Measurements from ENCODE around the gene CACNA1G. TPM values are rescaled to one million over a fixed set of nuclear protein-coding genes. Genes with fewer than 3 reads are reported as not detected.

Gene CACNA1G
- total RNA-seq, 4 donors from 2014 or later: 0.15 to 0.94 (median 0.16) TPM; not detected in 1

- Histone ChIP-seq H3K27me3 (no peaks in the 10 kb centered on the region), H3K9me3 (no peaks in the 10 kb centered on the region), H3K36me3 (no peaks in the 10 kb centered on the region), H3K4me1 (peaks cover 3 to 22% (median 18%) of the 10 kb centered on the region in 3 donors), H3K27ac (no peak overlapping the region), H3K4me3 (no peak overlapping the region)
- ATAC-seq: no peak
- WGBS, 2 donors (ENCODE audit: low coverage in 1 of 2): 0 to 23% methylated on average over 4 of the region's 18 CpGs
- TF ChIP-seq CTCF (IDR thresholded peaks at IDR 0.05) (no peak), EP300 (IDR thresholded peaks at IDR 0.05) (no peak), POLR2AphosphoS5 (IDR thresholded peaks at IDR 0.05) (no peak)
Measured at GRCh38 chr17:50588391-50589049, 28.0 kb downstream of the CACNA1G start.

- Histone ChIP-seq H3K27me3 (no peaks in the 10 kb centered on the region), H3K4me1 (peaks cover 3 to 22% (median 18%) of the 10 kb centered on the region in 3 donors), H3K9me3 (no peaks in the 10 kb centered on the region), H3K27ac (no peak overlapping the region), H3K36me3 (no peaks in the 10 kb centered on the region), H3K4me3 (no peak overlapping the region)
- TF ChIP-seq EP300 (IDR thresholded peaks at IDR 0.05): no peak
- no peak for TF ChIP-seq POLR2AphosphoS5 (IDR thresholded peaks at IDR 0.05)
- 46 to 55% methylated on average over 6 to 8 of the region's 10 CpGs for WGBS, 2 donors (ENCODE audit: low coverage in 1 of 2)
- ATAC-seq: no peak
Measured at GRCh38 chr17:50589095-50589705, 28.7 kb downstream of the CACNA1G start.

GRCh38 chr17:50590946-50591737 lies 30.6 kb downstream of the CACNA1G start:
- no peak for ATAC-seq
- no peaks in the 10 kb centered on the region for H3K9me3 ChIP-seq
- H3K27me3 ChIP-seq: no peaks in the 10 kb centered on the region
- no peaks in the 10 kb centered on the region for H3K36me3 ChIP-seq
- peaks cover 3 to 22% (median 18%) of the 10 kb centered on the region in 3 donors for H3K4me1 ChIP-seq
- no peak overlapping the region for H3K27ac ChIP-seq
- TF ChIP-seq CTCF (IDR thresholded peaks at IDR 0.05) (no peak), POLR2AphosphoS5 (IDR thresholded peaks at IDR 0.05) (no peak), EP300 (IDR thresholded peaks at IDR 0.05) (no peak), POLR2A (IDR thresholded peaks at IDR 0.05) (no peak)
- WGBS, 2 donors (ENCODE audit: low coverage in 1 of 2): 90 to 92% methylated on average over 2 to 4 of the region's 24 CpGs
- no peak overlapping the region for H3K4me3 ChIP-seq

- H3K9me3 ChIP-seq: no peaks in the 10 kb centered on the region
- ATAC-seq: no peak
- no peak overlapping the region for H3K27ac ChIP-seq
- TF ChIP-seq CTCF (IDR thresholded peaks at IDR 0.05) (no peak), POLR2A (IDR thresholded peaks at IDR 0.05) (no peak), EP300 (IDR thresholded peaks at IDR 0.05) (no peak), POLR2AphosphoS5 (IDR thresholded peaks at IDR 0.05) (no peak)
- no peak overlapping the region for H3K4me3 ChIP-seq
- H3K4me1 ChIP-seq: peaks cover 3 to 20% (median 18%) of the 10 kb centered on the region in 3 donors
- 42 to 50% methylated on average over 2 to 3 of the region's 10 CpGs for WGBS, 2 donors (ENCODE audit: low coverage in 1 of 2)
- no peaks in the 10 kb centered on the region for H3K27me3 ChIP-seq
- no peaks in the 10 kb centered on the region for H3K36me3 ChIP-seq
Measured at GRCh38 chr17:50593321-50593720, 32.8 kb downstream of the CACNA1G start.

- Histone ChIP-seq H3K4me3 (no peak overlapping the region), H3K4me1 (peaks cover 0 to 11% (median 10%) of the 10 kb centered on the region in 3 donors), H3K27me3 (no peaks in the 10 kb centered on the region), H3K36me3 (no peaks in the 10 kb centered on the region), H3K9me3 (no peaks in the 10 kb centered on the region), H3K27ac (no peak overlapping the region)
- TF ChIP-seq CTCF (IDR thresholded peaks at IDR 0.05): no peak
- no peak for TF ChIP-seq POLR2A (IDR thresholded peaks at IDR 0.05)
- TF ChIP-seq EP300 (IDR thresholded peaks at IDR 0.05): no peak
- no peak for TF ChIP-seq POLR2AphosphoS5 (IDR thresholded peaks at IDR 0.05)
- WGBS, 2 donors (ENCODE audit: low coverage in 1 of 2): 52 to 69% methylated on average over 4 to 7 of the region's 11 CpGs
- no peak for ATAC-seq
Measured at GRCh38 chr17:50594128-50594823, 33.8 kb downstream of the CACNA1G start.

Data from gastroesophageal sphincter (tissue), 4 donors.